ENCODE measurements around the gene SMARCD3. TPM values are rescaled to one million over a fixed set of nuclear protein-coding genes. Genes with fewer than 3 reads are reported as not detected.

SMARCD3 gene
- total RNA-seq, result 10 to 100 TPM; 42.2 to 56.7 (median 47.2) TPM

DNA sequence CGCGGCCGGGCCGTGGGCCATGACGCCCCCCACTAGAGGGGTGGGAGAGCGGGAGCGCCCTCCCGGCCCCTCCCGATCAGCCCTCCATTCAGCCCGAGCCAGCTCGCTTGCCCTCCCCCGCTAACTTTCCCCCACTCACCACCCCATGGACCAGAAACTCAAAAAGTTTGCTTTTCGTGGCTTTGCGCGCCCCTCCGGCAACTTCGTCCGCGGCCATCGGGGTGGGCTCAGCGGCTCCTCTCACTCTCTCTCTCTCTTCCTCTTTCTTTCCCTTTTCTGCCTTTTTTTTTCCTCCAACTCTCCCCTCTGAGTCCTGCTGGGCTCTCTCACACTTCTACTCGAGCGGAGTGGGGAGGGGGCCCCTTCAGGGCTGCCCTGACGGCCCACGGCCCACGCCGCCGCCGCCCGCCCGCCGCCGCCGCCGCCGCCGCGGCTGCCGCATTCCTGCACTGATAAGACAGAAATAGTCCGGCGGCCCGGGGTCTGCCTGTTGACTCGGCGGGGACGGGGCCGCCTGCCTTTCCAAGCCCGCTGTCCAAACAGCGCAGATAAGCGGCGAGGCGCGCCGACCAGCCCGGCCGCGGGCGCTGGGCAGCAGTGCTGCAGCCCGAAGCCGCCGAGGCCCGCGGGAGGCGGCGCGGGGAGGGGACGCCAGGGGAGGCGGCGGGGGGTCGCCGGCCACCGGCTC is at the start of gene SMARCD3:
TSS of gene SMARCD3 (minus strand) at position 349 of the 688 bp plus-strand sequence. CDS start at position 217, 132 bp downstream.
- Histone ChIP-seq H3K4me3 (replicated peaks in 1 of 3) (peak within 1 kb of the TSS; percentile 59 to 74 (median 60)), H3K4me1 (peaks cover 47 to 80% of the 10 kb centered on the region in 2 donors), H3K9me3 (no peaks in the 10 kb centered on the region), H3K36me3 (no peaks in the 10 kb centered on the region), H3K27ac (peak within 1 kb of the TSS; percentile 29 to 91 (median 88)), H3K27me3 (no peaks in the 10 kb centered on the region)
- no peak for TF ChIP-seq POLR2A (IDR thresholded peaks at IDR 0.05)
- TF ChIP-seq, protein P1, sequence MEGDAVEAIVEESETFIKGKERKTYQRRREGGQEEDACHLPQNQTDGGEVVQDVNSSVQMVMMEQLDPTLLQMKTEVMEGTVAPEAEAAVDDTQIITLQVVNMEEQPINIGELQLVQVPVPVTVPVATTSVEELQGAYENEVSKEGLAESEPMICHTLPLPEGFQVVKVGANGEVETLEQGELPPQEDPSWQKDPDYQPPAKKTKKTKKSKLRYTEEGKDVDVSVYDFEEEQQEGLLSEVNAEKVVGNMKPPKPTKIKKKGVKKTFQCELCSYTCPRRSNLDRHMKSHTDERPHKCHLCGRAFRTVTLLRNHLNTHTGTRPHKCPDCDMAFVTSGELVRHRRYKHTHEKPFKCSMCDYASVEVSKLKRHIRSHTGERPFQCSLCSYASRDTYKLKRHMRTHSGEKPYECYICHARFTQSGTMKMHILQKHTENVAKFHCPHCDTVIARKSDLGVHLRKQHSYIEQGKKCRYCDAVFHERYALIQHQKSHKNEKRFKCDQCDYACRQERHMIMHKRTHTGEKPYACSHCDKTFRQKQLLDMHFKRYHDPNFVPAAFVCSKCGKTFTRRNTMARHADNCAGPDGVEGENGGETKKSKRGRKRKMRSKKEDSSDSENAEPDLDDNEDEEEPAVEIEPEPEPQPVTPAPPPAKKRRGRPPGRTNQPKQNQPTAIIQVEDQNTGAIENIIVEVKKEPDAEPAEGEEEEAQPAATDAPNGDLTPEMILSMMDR (IDR thresholded peaks at IDR 0.05), result no peak
- WGBS, 2 donors, result 1 to 2% methylated on average over 36 to 42 of the region's 71 CpGs
- intact Hi-C loops (cut with DNase I), result no loop called here
- DNase-seq, result peak; percentile 77 to 81

DNA sequence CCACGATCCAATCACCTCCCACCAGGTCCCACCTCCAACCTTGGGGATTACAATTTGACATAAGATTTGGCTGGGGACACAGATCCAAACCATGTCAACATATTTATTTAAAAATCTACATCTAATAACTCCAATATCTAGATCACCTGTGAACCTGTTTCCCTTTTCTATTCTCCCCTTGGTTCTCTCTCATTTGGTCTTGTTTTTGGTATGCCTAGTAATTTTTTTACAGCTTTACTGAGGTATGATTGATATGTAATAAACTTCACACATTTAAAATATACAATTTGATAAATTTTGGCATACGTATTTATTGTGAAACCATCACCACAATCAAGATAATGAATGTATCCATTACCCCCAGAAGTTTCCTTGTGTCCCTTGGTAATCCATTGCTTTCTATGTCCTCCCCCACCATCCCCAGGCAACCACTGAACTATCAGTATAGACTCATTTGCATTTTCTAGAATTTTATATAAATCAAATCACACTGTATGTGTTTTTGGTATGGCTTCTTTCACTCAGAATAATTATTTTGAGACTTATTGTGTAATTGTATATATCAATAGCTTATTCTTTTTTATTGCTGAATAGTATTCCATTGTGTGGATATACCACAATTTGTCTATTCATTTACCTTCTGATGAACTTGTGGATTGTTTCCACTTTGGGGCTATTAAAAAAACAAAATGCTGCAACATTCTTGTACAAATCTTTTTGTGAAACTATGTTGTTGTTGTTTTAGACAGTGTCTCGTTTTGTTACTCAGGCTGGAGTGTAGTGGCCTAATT is 47.9 kb upstream of the SMARCD3 start:
- WGBS, 2 donors, result 49 to 65% methylated on average over 3 of the region's 3 CpGs

DNA sequence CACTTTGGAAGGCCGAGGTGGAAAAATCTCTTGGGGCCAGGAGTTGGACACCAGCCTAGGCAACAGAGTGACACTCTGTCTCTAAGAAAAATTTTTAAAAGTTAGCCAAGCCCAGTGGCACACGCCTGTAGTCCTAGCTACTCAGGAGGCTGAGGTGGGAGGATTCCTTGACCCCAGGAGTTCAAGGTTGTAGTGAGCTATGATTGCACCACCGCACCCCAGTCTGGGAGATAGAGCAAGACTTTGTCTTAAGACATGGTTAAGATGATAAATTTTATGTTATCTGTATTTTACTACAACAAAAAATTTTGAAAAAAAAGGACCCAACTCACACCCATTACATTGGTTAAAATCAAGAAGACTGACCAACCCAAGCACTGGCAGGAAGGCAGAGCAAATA is 44.4 kb upstream of the SMARCD3 start:
- H3K27me3 ChIP-seq, result no peaks in the 10 kb centered on the region
- intact Hi-C loops (cut with DNase I), result no loop called here
- no peak overlapping the region for H3K27ac ChIP-seq
- H3K9me3 ChIP-seq, result no peaks in the 10 kb centered on the region
- no peaks in the 10 kb centered on the region for H3K4me1 ChIP-seq
- WGBS, 2 donors, result 66 to 73% methylated on average over 3 of the region's 3 CpGs
- H3K36me3 ChIP-seq, result no peaks in the 10 kb centered on the region
- H3K4me3 ChIP-seq (replicated peaks in 1 of 3), result no peak overlapping the region
- TF ChIP-seq, protein P1 (IDR thresholded peaks at IDR 0.05), result no peak
- TF ChIP-seq POLR2A (IDR thresholded peaks at IDR 0.05), result no peak
- no peak for DNase-seq

More for the DNA sequence above, 47.9 kb upstream of the SMARCD3 start:
- Histone ChIP-seq H3K27ac (no peak overlapping the region), H3K9me3 (no peaks in the 10 kb centered on the region), H3K27me3 (no peaks in the 10 kb centered on the region), H3K4me3 (replicated peaks in 1 of 3) (no peak overlapping the region), H3K36me3 (no peaks in the 10 kb centered on the region), H3K4me1 (no peaks in the 10 kb centered on the region)
- TF ChIP-seq POLR2A (IDR thresholded peaks at IDR 0.05), result no peak
- TF ChIP-seq, protein P1 (IDR thresholded peaks at IDR 0.05), result no peak
- intact Hi-C loops (cut with DNase I), result no loop called here
- DNase-seq, result no peak

DNA sequence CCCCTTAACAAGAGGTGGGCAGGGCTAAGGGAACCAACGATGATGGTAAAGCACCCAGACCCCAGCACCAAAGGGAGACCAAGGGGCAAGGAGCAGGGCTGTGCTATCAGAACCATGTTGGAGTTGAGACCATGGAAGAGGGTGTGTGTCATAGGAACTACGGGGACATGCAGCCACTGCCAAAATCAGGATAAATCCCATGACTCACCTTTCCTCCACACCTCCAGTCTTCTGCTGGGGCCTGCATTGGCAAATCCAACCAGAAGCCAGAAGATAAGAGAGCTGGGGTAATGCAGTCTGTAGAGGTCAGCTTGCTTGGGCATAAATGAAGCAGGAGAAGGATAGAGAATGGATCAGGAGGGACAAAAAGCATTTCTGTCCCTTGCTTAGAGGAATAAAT is 42.7 kb upstream of the SMARCD3 start:
- WGBS, 2 donors, result 73 to 74% methylated on average over 2 of the region's 2 CpGs
- no peak overlapping the region for H3K4me3 ChIP-seq (replicated peaks in 1 of 3)
- H3K27me3 ChIP-seq, result no peaks in the 10 kb centered on the region
- intact Hi-C loops (cut with DNase I), result no loop called here
- DNase-seq, result no peak
- H3K36me3 ChIP-seq, result no peaks in the 10 kb centered on the region
- H3K27ac ChIP-seq, result no peak overlapping the region
- no peaks in the 10 kb centered on the region for H3K4me1 ChIP-seq
- H3K9me3 ChIP-seq, result no peaks in the 10 kb centered on the region
- TF ChIP-seq POLR2A (IDR thresholded peaks at IDR 0.05), result no peak
- TF ChIP-seq, protein P1 (IDR thresholded peaks at IDR 0.05), result no peak

DNA sequence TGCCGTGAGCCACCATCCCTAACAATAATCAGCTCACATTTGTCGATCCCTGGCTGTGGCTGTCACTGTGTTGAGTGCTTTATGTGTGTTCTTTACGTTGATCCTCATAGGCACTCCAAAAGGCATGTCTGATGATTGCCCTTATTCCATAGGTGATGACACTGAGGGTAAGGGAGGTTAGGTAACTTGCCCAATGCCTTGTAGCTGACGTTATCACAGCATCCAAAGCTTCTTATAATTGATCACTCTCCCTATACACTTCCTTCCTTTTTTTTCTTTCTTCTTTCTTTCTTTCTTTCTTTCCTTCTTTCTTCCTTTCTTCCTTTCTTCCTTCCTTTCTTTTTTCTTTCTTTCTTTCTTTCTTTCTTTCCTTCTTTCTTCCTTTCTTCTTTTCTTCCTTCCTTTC is 41.9 kb upstream of the SMARCD3 start:
- Histone ChIP-seq H3K4me3 (replicated peaks in 1 of 3) (no peak overlapping the region), H3K27ac (no peak overlapping the region), H3K27me3 (no peaks in the 10 kb centered on the region), H3K9me3 (no peaks in the 10 kb centered on the region), H3K36me3 (no peaks in the 10 kb centered on the region), H3K4me1 (no peaks in the 10 kb centered on the region)
- 43 to 45% methylated on average over 4 of the region's 4 CpGs for WGBS, 2 donors
- intact Hi-C loops (cut with DNase I), result no loop called here
- no peak for DNase-seq
- no peak for TF ChIP-seq POLR2A (IDR thresholded peaks at IDR 0.05)
- TF ChIP-seq, protein P1 (IDR thresholded peaks at IDR 0.05), result no peak

Data from thyroid gland (tissue), 4 donors.